Coronary artery (tissue), 2 donors: ENCODE results near the gene FRAT1.
"Not testable (repeated sequence)": the region's sequence is repeated elsewhere in the genome, so short reads cannot be mapped to it uniquely, and the experiment has no call there.

Source experiments
- DNase-seq: peaks from one replicate; pipeline ENCODE4 v3.0.0-alpha.2; 2017; ENCODE audit warnings: low spot score
- H3K27ac ChIP-seq, 2 donors: fragments of 200-600 bp; sonication (generic); one replicate each; pipeline ENCODE4 v1.5.1; 2016 to 2019
- H3K4me3 ChIP-seq: fragments of 200-600 bp; sonication (generic); 2 replicates; pipeline ENCODE4 v1.5.1; 2016; ENCODE audit warnings: mild to moderate bottlenecking, moderate library complexity
- TF ChIP-seq, protein P1 (sequence below): fragments of 200-600 bp; sonication (generic); IDR thresholded peaks from one replicate; pipeline ENCODE4 v1.5.1; 2019; ENCODE audit warnings: antibody characterized with exemption

The FRAT1 gene

DNA sequence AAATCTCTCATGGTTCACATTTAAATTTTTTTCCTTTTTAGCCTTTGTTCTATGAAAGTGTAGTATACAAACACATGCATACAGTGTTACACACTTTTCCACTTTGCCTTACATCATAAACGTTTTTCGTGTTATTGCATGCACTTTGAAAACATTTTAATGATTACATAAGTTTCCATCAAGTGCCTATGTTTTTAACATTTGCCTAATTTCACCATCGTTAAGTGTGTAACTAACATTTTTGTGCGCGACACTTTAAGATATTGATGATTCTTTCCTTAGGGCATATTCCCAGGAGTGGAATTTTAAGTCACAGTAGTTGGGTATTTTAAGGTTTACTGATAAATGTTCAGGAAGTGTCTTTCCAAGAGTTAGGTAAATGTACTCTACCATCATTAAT lies 16.9 kb downstream of the FRAT1 start:
- Histone ChIP-seq H3K4me3 (no peak overlapping the region), H3K27ac (no peak overlapping the region)
- TF ChIP-seq, protein P1, sequence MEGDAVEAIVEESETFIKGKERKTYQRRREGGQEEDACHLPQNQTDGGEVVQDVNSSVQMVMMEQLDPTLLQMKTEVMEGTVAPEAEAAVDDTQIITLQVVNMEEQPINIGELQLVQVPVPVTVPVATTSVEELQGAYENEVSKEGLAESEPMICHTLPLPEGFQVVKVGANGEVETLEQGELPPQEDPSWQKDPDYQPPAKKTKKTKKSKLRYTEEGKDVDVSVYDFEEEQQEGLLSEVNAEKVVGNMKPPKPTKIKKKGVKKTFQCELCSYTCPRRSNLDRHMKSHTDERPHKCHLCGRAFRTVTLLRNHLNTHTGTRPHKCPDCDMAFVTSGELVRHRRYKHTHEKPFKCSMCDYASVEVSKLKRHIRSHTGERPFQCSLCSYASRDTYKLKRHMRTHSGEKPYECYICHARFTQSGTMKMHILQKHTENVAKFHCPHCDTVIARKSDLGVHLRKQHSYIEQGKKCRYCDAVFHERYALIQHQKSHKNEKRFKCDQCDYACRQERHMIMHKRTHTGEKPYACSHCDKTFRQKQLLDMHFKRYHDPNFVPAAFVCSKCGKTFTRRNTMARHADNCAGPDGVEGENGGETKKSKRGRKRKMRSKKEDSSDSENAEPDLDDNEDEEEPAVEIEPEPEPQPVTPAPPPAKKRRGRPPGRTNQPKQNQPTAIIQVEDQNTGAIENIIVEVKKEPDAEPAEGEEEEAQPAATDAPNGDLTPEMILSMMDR = no peak
- no peak for DNase-seq

DNA sequence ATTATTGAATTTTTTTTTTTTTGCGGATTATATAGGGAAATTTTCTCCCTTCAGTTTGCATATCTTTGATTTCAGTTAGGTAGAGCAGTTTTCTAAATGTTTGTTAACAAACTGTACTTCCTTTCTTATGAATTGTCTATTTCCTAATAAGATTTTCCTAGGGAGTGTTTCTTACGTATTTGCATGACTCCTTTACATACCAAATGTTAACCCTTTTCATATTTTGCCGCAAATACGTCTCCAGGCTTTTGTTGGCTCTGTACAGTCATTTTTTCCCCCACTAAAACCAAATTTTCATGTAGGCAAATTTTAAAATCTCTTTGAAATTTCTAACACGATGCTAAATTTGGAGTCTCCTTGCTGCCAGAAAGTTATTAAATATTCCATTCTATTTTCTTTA lies 17.4 kb downstream of the FRAT1 start:
- H3K27ac ChIP-seq = no peak overlapping the region
- DNase-seq = no peak
- TF ChIP-seq, protein P1 = no peak
- H3K4me3 ChIP-seq = no peak overlapping the region

DNA sequence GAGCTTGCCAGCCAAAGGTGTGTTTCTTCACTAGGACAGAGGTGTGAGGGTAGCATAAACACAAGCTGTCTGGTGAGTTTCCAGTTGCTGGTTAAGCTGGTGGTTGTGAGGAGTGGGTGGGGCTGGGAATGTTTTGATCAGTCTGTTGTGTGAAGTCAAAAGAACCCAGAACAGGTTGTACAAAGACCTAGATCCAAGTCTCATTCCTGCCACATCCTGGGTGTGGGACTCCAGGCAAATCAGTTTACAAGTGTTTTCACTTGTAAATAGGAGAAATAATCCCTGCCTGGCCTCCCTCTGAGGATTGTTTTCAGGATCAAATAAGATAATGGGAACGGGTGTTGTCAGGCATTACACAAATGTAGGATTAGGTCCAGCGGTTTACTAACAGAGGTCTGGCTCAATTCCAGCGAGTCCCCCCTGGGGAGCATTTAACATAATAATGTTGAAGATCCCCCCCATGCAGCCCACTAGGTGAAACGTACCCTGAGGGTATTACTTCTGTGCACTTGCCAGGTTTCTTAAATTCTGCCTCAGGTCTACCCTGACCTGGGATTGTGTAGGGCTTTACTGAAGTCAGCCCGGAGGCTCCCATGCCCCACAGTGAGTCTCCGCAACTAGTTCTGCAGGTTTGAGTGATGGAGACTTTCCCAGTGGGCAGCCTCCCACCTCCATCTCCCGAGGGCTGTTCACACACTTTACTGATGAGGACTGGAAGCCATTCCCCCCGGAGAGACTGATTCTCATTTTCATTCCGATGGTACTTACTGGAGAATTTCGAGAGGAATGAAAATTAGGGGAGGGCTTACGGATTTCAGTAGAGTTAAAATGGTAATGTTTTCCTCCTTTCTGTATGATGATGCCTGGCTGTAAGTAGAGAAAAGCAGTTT lies 18.1 kb downstream of the FRAT1 start:
- H3K4me3 ChIP-seq = peak overlapping the region; percentile 38
- no peak for DNase-seq
- TF ChIP-seq, protein P1 = no peak
- peak overlapping the region; percentile 3 to 51 for H3K27ac ChIP-seq

DNA sequence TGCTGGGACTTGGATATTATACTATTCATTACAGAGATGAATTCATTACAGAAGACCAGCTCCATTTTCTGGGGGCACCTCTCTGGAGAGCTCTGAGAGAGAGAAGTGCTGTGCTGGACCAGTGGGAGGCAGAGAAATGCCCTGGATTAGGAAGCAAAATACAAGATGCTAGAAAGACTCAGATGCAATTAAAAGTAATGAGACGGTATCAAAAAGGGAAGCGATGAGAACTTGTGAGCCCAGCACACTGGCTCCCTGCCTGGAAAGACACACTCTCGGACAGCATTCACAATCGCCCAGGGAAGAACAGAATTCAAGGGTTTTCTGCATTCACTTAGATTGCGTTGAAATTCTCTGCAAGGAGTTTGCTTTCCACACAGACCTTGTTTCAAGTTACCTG lies 19.0 kb downstream of the FRAT1 start:
- H3K27ac ChIP-seq = no peak overlapping the region
- TF ChIP-seq, protein P1 = no peak
- H3K4me3 ChIP-seq = no peak overlapping the region
- DNase-seq = no peak

DNA sequence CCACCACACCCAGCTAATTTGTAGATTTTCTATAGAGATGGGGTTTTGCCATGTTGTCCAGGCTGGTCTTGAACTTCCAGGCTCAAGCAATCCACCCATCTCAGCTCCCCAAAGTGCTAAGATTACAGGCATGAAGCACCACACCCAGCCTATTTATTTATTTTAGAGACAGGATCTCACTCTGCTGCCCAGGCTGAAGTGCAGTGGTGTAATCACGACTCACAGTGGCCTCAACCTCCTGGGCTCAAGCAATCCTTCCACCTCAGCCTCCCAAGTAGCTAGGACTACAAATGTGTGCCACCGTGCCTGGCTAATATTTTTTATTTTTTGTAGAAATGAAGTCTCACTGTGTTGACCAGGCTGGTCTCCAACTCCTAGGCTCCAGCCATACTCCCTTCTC lies 22.3 kb downstream of the FRAT1 start:
- TF ChIP-seq, protein P1 = no peak
- Histone ChIP-seq H3K27ac (no peak overlapping the region), H3K4me3 (no peak overlapping the region)
- DNase-seq = no peak

DNA sequence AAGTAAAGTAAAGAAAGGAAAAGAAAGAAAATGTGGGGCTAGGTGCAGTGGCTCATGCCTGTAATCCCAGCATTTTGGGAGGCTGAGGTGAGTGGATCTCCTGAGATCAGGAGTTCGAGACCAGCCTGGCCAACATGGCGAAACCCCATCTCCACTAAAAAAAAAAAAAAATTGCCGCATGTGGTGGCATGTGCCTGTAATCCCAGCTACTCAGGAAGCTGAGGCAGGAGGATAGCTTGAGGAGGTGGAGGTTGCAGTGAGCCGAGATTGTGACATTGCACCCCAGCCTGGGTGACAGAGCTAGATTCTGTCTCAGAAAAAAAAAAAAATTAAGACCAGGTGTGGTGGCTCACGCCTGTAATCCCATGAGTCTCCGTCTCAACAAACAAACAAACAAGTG lies 24.6 kb downstream of the FRAT1 start:
- DNase-seq = not testable (repeated sequence)

DNA sequence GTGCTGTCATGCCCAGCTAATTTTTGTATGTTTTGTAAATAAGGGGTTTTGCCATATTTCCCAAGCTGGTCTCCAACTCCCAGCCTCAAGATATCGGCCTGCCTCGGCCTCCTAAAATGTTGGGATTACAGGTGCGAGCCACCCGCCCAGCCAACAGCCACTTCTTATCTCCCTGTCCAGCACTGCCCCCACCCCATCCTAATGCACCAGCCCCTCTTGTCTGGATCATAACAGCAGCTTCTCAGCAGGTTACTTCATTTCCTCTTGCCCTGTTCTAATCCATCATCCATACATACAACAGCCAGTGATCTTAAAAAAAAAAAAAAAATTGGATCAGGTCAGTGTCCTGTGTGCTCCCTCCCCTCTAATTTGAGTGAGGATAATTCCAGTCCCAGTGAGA lies 28.2 kb downstream of the FRAT1 start:
- DNase-seq = no peak
- TF ChIP-seq, protein P1 = no peak
- H3K27ac ChIP-seq = no peak overlapping the region
- no peak overlapping the region for H3K4me3 ChIP-seq

More for the DNA sequence above, 24.6 kb downstream of the FRAT1 start:
- H3K4me3 ChIP-seq, H3K27ac ChIP-seq: not testable (repeated sequence)
